Tibial artery (tissue), 4 donors: ENCODE data around the gene TRPM2.

Experiments
- DNase-seq, 2 donors: peaks; one replicate each; pipeline ENCODE4 v3.0.0-alpha.2; 2019
- H3K27ac ChIP-seq, 2 donors: fragments of 200-600 bp; sonication (generic) in 1 of 2; 1 replicate in 1 of 2; 2 replicates in 1 of 2; pipeline ENCODE4 v1.5.1; 2018 to 2019; ENCODE audit warnings: mild to moderate bottlenecking in 1 of 2
- H3K27me3 ChIP-seq, 2 donors: fragments of 200-600 bp; sonication (generic) in 1 of 2; one replicate each; pipeline versions ENCODE4 v1.5.1 to v1.6.0; 2016 to 2019
- H3K36me3 ChIP-seq, 3 donors: fragments of 200-600 bp; sonication (generic) in 2 of 3; one replicate each; pipeline ENCODE4 v1.5.1; 2016 to 2019; ENCODE audit warnings: mild to moderate bottlenecking in 2 of 3
- H3K4me1 ChIP-seq, 4 donors: fragments of 200-600 bp; sonication (generic) in 2 of 4; 1 replicate in 3 of 4; 2 replicates in 1 of 4; pipeline ENCODE4 v1.5.1; 2016 to 2019
- H3K4me3 ChIP-seq, 2 donors: fragments of 200-600 bp; sonication (generic) in 1 of 2; 1 replicate in 1 of 2; 2 replicates in 1 of 2; pipeline ENCODE4 v1.5.1; 2018 to 2019; ENCODE audit warnings: mild to moderate bottlenecking in 2 of 2
- H3K9me3 ChIP-seq, 3 donors: fragments of 200-600 bp; sonication (generic) in 1 of 3; one replicate each; pipeline ENCODE4 v1.5.1; 2016 to 2019
- CTCF ChIP-seq, 2 experiments: fragments of 200-600 bp in 1 of 2; fragments of 450-650 bp in 1 of 2; IDR thresholded peaks; one replicate each; pipeline ENCODE4 v1.5.1; 2017 to 2019; ENCODE audit warnings: antibody characterized with exemption in 2 of 2, mild to moderate bottlenecking in 1 of 2, moderate library complexity in 1 of 2
- intact Hi-C: fragments of 100-400 bp; cut with DNase I; formaldehyde crosslinking; loops from one replicate; pipeline ENCODE4 v1.15.0; 2023; ENCODE audit warnings: low total_unique reads

The TRPM2 gene

GRCh38 chr21:44374601-44375280, 21.3 kb downstream of the TRPM2 start:
- no peak overlapping the region for H3K27ac ChIP-seq
- H3K4me1 ChIP-seq, result peaks cover 0 to 7% (median 0%) of the 10 kb centered on the region in 4 donors
- no peak for TF ChIP-seq CTCF (IDR thresholded peaks at IDR 0.05)
- peak in 1 of 2 donors; percentile 35 for DNase-seq
- no peaks in the 10 kb centered on the region for H3K9me3 ChIP-seq
- peaks cover 0 to 68% of the 10 kb centered on the region in 2 donors for H3K27me3 ChIP-seq
- H3K4me3 ChIP-seq, result no peak overlapping the region
- H3K36me3 ChIP-seq, result no peaks in the 10 kb centered on the region
- intact Hi-C loops, result no loop called here

- H3K36me3 ChIP-seq, result no peaks in the 10 kb centered on the region
- no peak for TF ChIP-seq CTCF (IDR thresholded peaks at IDR 0.05)
- peaks cover 0 to 2% (median 0%) of the 10 kb centered on the region in 4 donors for H3K4me1 ChIP-seq
- no peak overlapping the region for H3K4me3 ChIP-seq
- H3K27ac ChIP-seq, result no peak overlapping the region
- H3K9me3 ChIP-seq, result no peaks in the 10 kb centered on the region
- peak; percentile 41 to 71 for DNase-seq
- intact Hi-C loops, result no loop called here
- peaks cover 0 to 63% of the 10 kb centered on the region in 2 donors for H3K27me3 ChIP-seq
These were observed 21.8 kb downstream of the TRPM2 start for GRCh38 chr21:44375281-44375651.

GRCh38 chr21:44375761-44376241, 22.4 kb downstream of the TRPM2 start:
- no peak for TF ChIP-seq CTCF (IDR thresholded peaks at IDR 0.05)
- Histone ChIP-seq H3K36me3 (no peaks in the 10 kb centered on the region), H3K9me3 (no peaks in the 10 kb centered on the region), H3K27me3 (peaks cover 0 to 61% of the 10 kb centered on the region in 2 donors), H3K27ac (no peak overlapping the region), H3K4me3 (no peak overlapping the region), H3K4me1 (no peaks in the 10 kb centered on the region)
- intact Hi-C loops, result no loop called here
- peak in 1 of 2 donors; percentile 48 for DNase-seq

- H3K9me3 ChIP-seq, result no peaks in the 10 kb centered on the region
- DNase-seq, result peak in 1 of 2 donors; percentile 47
- TF ChIP-seq CTCF (IDR thresholded peaks at IDR 0.05), result no peak
- H3K4me3 ChIP-seq, result no peak overlapping the region
- peaks cover 0 to 60% of the 10 kb centered on the region in 2 donors for H3K27me3 ChIP-seq
- H3K36me3 ChIP-seq, result no peaks in the 10 kb centered on the region
- H3K27ac ChIP-seq, result no peak overlapping the region
- intact Hi-C loops, result no loop called here
- no peaks in the 10 kb centered on the region for H3K4me1 ChIP-seq
These were observed 23.2 kb downstream of the TRPM2 start for GRCh38 chr21:44376606-44377005.

GRCh38 chr21:44377201-44377921, 23.9 kb downstream of the TRPM2 start:
- Histone ChIP-seq H3K9me3 (peaks cover 0 to 2% (median 0%) of the 10 kb centered on the region in 3 donors), H3K4me1 (no peaks in the 10 kb centered on the region), H3K36me3 (no peaks in the 10 kb centered on the region), H3K27me3 (peaks cover 0 to 52% of the 10 kb centered on the region in 2 donors), H3K27ac (no peak overlapping the region), H3K4me3 (no peak overlapping the region)
- intact Hi-C loops, result no loop called here
- peak in 1 of 2 donors; percentile 53 for DNase-seq
- no peak for TF ChIP-seq CTCF (IDR thresholded peaks at IDR 0.05)
